Trophoblast cell (in vitro differentiated cells and primary cell): ENCODE data around the gene PDCL2.

Source experiments
- DNase-seq, 2 donors: peaks; one replicate each; pipeline ENCODE4 v3.0.0-alpha.2; 2016
- H2AFZ ChIP-seq: 2 replicates; pipeline ENCODE4 v1.6.1; 2013; ENCODE audit warnings: low read length, moderate library complexity, mild to moderate bottlenecking; ENCODE audit not compliant: insufficient read depth, poor library complexity
- H2AK5ac ChIP-seq: 2 replicates; pipeline ENCODE4 v1.6.1; 2013; ENCODE audit warnings: mild to moderate bottlenecking, low read length
- H2BK120ac ChIP-seq: 2 replicates; pipeline ENCODE4 v1.6.1; 2013; ENCODE audit warnings: low read length, mild to moderate bottlenecking, moderate library complexity; ENCODE audit not compliant: insufficient read depth, poor library complexity
- H2BK12ac ChIP-seq: 2 replicates; pipeline ENCODE4 v1.6.1; 2013; ENCODE audit warnings: mild to moderate bottlenecking, low read length, moderate library complexity
- H2BK5ac ChIP-seq: 2 replicates; pipeline ENCODE4 v1.6.1; 2013; ENCODE audit warnings: low read length, low read depth, moderate library complexity, mild to moderate bottlenecking; ENCODE audit not compliant: poor library complexity
- H3K14ac ChIP-seq: 2 replicates; pipeline ENCODE4 v1.6.1; 2013; ENCODE audit warnings: mild to moderate bottlenecking, low read length
- H3K18ac ChIP-seq: 2 replicates; pipeline ENCODE4 v1.6.1; 2013; ENCODE audit warnings: mild to moderate bottlenecking, low read length
- H3K23ac ChIP-seq: 2 replicates; pipeline ENCODE4 v1.6.1; 2013; ENCODE audit warnings: low read length
- H3K27ac ChIP-seq: 2 replicates; pipeline ENCODE4 v1.5.1; 2013; ENCODE audit warnings: low read depth, mild to moderate bottlenecking, inconsistent platforms, low read length, moderate library complexity
- H3K27me3 ChIP-seq: 2 replicates; pipeline ENCODE4 v1.6.1; 2013; ENCODE audit warnings: inconsistent platforms, mild to moderate bottlenecking, low read length, moderate library complexity; ENCODE audit not compliant: insufficient read depth
- H3K36me3 ChIP-seq, 2 experiments: 1 replicate in 1 of 2; 2 replicates in 1 of 2; pipeline ENCODE4 v1.6.1; 2013; ENCODE audit warnings: low read length in 2 of 2, mild to moderate bottlenecking in 2 of 2, moderate library complexity in 1 of 2; ENCODE audit not compliant: insufficient read depth in 2 of 2, control insufficient read depth in 1 of 2
- H3K4ac ChIP-seq: 2 replicates; pipeline ENCODE4 v1.6.1; 2013; ENCODE audit warnings: low read depth, mild to moderate bottlenecking, low read length, moderate library complexity
- H3K4me1 ChIP-seq, 2 experiments: 1 replicate in 1 of 2; 2 replicates in 1 of 2; pipeline ENCODE4 v1.6.1; 2013; ENCODE audit warnings: low read length in 2 of 2, mild to moderate bottlenecking in 2 of 2, moderate library complexity in 1 of 2; ENCODE audit not compliant: insufficient read depth in 2 of 2, control insufficient read depth in 1 of 2
- H3K4me2 ChIP-seq: 2 replicates; pipeline ENCODE4 v1.6.1; 2013; ENCODE audit warnings: inconsistent platforms, mild to moderate bottlenecking, low read length, moderate library complexity
- H3K4me3 ChIP-seq: 2 replicates; pipeline ENCODE4 v1.5.1; 2013; ENCODE audit warnings: mild to moderate bottlenecking, low read depth, low read length, inconsistent platforms
- H3K79me1 ChIP-seq: one replicate; pipeline ENCODE4 v1.6.1; 2013; ENCODE audit warnings: low read length
- H3K79me2 ChIP-seq: 2 replicates; pipeline ENCODE4 v1.6.1; 2013; ENCODE audit warnings: low read length, mild to moderate bottlenecking; ENCODE audit not compliant: control insufficient read depth, insufficient read depth, poor library complexity
- H3K9ac ChIP-seq: 2 replicates; pipeline ENCODE4 v1.6.1; 2013; ENCODE audit warnings: mild to moderate bottlenecking, low read length
- H3K9me3 ChIP-seq: 2 replicates; pipeline ENCODE4 v1.6.1; 2013; ENCODE audit warnings: low read depth, mild to moderate bottlenecking, control low read depth, inconsistent platforms, low read length; ENCODE audit not compliant: insufficient read depth
- H4K12ac ChIP-seq: 2 replicates; pipeline ENCODE4 v1.6.1; 2013; ENCODE audit warnings: low read depth, mild to moderate bottlenecking, low read length, moderate library complexity
- H4K8ac ChIP-seq: 2 replicates; pipeline ENCODE4 v1.6.1; 2013; ENCODE audit warnings: low read depth, mild to moderate bottlenecking, low read length, moderate library complexity
- H4K91ac ChIP-seq: one replicate; pipeline ENCODE4 v1.6.1; 2013; ENCODE audit warnings: low read depth, mild to moderate bottlenecking, low read length, moderate library complexity
- WGBS: extraction: QIAGEN DNeasy Blood & Tissue Kit; methylation state at CpG from one replicate; pipeline ENCODE4 v1.1.7; 2013; ENCODE audit warnings: missing lambda C conversion rate; ENCODE audit not compliant: insufficient read length, insufficient coverage; ENCODE audit errors: extremely low coverage; 5-methylcytosine and 5-hydroxymethylcytosine counted together

The PDCL2 gene

GRCh38 chr4:55561889-55562288 is 30.2 kb downstream of the PDCL2 start:
- no peaks in the 10 kb centered on the region for H3K4me1 ChIP-seq
- no peaks in the 10 kb centered on the region for H3K79me1 ChIP-seq
- no peak overlapping the region for H2AFZ ChIP-seq
- H3K9ac ChIP-seq: no peak overlapping the region
- H2BK120ac ChIP-seq: no peak overlapping the region
- no peak overlapping the region for H3K23ac ChIP-seq
- no peak overlapping the region for H3K4ac ChIP-seq
- no peak overlapping the region for H4K12ac ChIP-seq
- H3K4me3 ChIP-seq: no peak overlapping the region
- no CpG with 5 or more reads among the region's 1 CpG for WGBS
- peak in 1 of 2 donors; percentile 4 for DNase-seq
- H3K79me2 ChIP-seq: no peaks in the 10 kb centered on the region
- H3K14ac ChIP-seq: no peak overlapping the region
- H3K27ac ChIP-seq: no peak overlapping the region
- H3K36me3 ChIP-seq: no peaks in the 10 kb centered on the region
- no peaks in the 10 kb centered on the region for H3K27me3 ChIP-seq
- H3K9me3 ChIP-seq: no peaks in the 10 kb centered on the region
- no peak overlapping the region for H3K4me2 ChIP-seq
- no peak overlapping the region for H2BK5ac ChIP-seq
- no peak overlapping the region for H2AK5ac ChIP-seq
- H3K18ac ChIP-seq: no peak overlapping the region
- no peak overlapping the region for H4K91ac ChIP-seq
- no peak overlapping the region for H4K8ac ChIP-seq
- no peak overlapping the region for H2BK12ac ChIP-seq

DNA sequence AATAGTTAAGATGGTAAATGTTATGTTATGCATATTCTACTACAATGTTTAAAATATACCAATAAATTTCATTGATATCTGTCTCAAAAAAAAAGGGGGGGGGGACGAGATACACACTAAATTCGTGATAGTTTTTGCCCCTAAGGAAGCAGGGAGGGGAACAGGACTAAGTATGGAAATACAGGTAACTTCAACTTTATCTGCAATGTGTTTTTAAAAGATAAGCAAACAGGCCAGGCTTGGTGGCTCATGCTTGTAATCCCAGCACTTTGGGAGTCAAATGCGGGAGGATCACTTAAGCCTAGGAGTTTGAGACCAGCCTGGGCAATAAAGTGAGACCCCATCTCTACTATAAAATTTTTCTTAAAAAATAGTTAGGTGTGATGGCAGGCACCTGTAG is 31.9 kb downstream of the PDCL2 start:
- Histone ChIP-seq H2BK5ac (no peak overlapping the region), H4K91ac (no peak overlapping the region), H2AK5ac (no peak overlapping the region), H2BK120ac (no peak overlapping the region), H3K36me3 (no peaks in the 10 kb centered on the region), H3K4me3 (no peak overlapping the region), H3K4me2 (no peak overlapping the region), H4K8ac (no peak overlapping the region), H3K9ac (no peak overlapping the region), H3K14ac (no peak overlapping the region), H3K9me3 (no peaks in the 10 kb centered on the region), H2AFZ (no peak overlapping the region), H3K18ac (no peak overlapping the region), H3K27me3 (no peaks in the 10 kb centered on the region), H2BK12ac (no peak overlapping the region), H3K23ac (no peak overlapping the region), H3K4ac (no peak overlapping the region), H4K12ac (no peak overlapping the region), H3K79me1 (no peaks in the 10 kb centered on the region), H3K4me1 (no peaks in the 10 kb centered on the region), H3K27ac (no peak overlapping the region), H3K79me2 (no peaks in the 10 kb centered on the region)
- DNase-seq: no peak
- WGBS: no CpG with 5 or more reads among the region's 3 CpGs

DNA sequence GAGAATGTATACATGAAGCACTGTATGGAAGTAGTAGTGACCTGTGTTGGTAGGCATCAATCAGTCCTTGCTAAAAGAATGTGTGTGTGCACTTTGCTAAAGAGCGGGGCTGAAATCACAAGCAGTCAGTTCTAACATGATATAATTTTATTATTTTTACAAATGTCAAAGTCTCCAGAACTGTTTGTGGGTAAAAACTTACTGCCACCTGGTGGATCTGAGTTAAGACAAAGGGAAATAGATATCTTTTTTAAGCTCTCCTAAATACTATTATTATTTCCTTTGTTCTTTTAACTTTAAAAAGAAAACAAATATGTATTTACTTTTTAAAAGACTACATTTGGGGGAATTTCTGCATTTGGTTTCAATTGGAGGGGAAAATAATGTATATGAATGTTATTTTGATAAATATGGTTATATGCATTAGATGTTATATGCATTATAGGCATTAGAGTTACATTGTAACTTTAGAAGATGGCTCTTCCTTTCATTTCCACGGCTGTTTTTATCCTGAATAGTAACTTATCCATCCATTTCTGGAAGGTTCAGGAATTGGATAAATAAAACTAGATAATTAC is 37.5 kb downstream of the PDCL2 start:
- Histone ChIP-seq H3K27me3 (no peaks in the 10 kb centered on the region), H3K4ac (no peak overlapping the region), H3K4me2 (no peak overlapping the region), H2BK5ac (no peak overlapping the region), H3K36me3 (no peaks in the 10 kb centered on the region), H3K9ac (no peak overlapping the region), H3K4me3 (no peak overlapping the region), H3K4me1 (no peaks in the 10 kb centered on the region), H3K9me3 (no peaks in the 10 kb centered on the region), H4K12ac (no peak overlapping the region), H3K79me1 (no peaks in the 10 kb centered on the region), H4K8ac (no peak overlapping the region), H2BK12ac (no peak overlapping the region), H2BK120ac (no peak overlapping the region), H3K27ac (no peak overlapping the region), H3K18ac (no peak overlapping the region), H2AK5ac (no peak overlapping the region), H3K14ac (no peak overlapping the region), H4K91ac (no peak overlapping the region), H3K23ac (no peak overlapping the region), H3K79me2 (no peaks in the 10 kb centered on the region), H2AFZ (no peak overlapping the region)
- DNase-seq: peak in 1 of 2 donors; percentile 29
- no CpG with 5 or more reads among the region's 2 CpGs for WGBS

- no CpG with 5 or more reads among the region's 10 CpGs for WGBS
These were observed 38.4 kb downstream of the PDCL2 start for GRCh38 chr4:55553441-55554201.

More at GRCh38 chr4:55553441-55554201, 38.4 kb downstream of the PDCL2 start:
- no peak overlapping the region for H3K23ac ChIP-seq
- H3K27ac ChIP-seq: no peak overlapping the region
- H3K79me2 ChIP-seq: no peaks in the 10 kb centered on the region
- H4K91ac ChIP-seq: no peak overlapping the region
- no peak overlapping the region for H3K4me2 ChIP-seq
- H3K9ac ChIP-seq: no peak overlapping the region
- no peak overlapping the region for H2BK120ac ChIP-seq
- no peaks in the 10 kb centered on the region for H3K9me3 ChIP-seq
- no peak overlapping the region for H2BK5ac ChIP-seq
- no peaks in the 10 kb centered on the region for H3K4me1 ChIP-seq
- H4K8ac ChIP-seq: no peak overlapping the region
- H3K79me1 ChIP-seq: no peaks in the 10 kb centered on the region
- H3K27me3 ChIP-seq: no peaks in the 10 kb centered on the region
- no peak overlapping the region for H3K14ac ChIP-seq
- H3K36me3 ChIP-seq: no peaks in the 10 kb centered on the region
- DNase-seq: peak in 1 of 2 donors; percentile 15
- H2AK5ac ChIP-seq: no peak overlapping the region
- H4K12ac ChIP-seq: no peak overlapping the region
- no peak overlapping the region for H2BK12ac ChIP-seq
- H3K4ac ChIP-seq: no peak overlapping the region
- no peak overlapping the region for H2AFZ ChIP-seq
- H3K18ac ChIP-seq: no peak overlapping the region
- H3K4me3 ChIP-seq: no peak overlapping the region
